ENCODE results near the gene RASGRP3. TPM values are rescaled to one million over a fixed set of nuclear protein-coding genes. Genes with fewer than 3 reads are reported as not detected.
A peak's percentile ranks its signal among the peaks of the same experiment; 100 is the strongest.

Gene RASGRP3
- total RNA-seq, 1 donor from 2014 or later, result 487 TPM

DNA sequence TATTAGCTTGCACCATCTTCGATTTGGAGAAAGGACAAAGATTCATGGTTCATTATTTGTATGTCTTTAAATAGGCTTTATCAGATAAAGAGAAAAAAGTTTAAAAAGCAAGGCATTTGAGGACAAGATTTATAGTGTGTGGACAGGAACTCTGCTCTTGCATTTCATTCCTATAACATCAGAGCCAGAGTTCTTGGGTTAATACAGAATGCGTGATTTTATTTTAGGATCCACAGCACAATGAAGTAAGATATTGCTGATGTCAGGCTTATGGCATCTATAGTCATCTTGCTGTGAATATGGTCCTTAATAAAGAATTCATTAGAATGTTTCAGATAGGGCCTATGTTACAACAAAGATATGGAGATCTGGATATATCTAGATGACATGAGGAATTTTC is 19.7 kb downstream of the RASGRP3 start:
- no peak overlapping the region for H3K4me3 Mint-ChIP-seq (ENCODE audit: unreplicated experiment)
- H3K27me3 Mint-ChIP-seq (ENCODE audit: unreplicated experiment), result peaks cover 17% of the 10 kb centered on the region
- H3K9me3 Mint-ChIP-seq (ENCODE audit: unreplicated experiment), result no peaks in the 10 kb centered on the region
- no peak for DNase-seq (ENCODE audit: low spot score)
- TF ChIP-seq, protein P1, sequence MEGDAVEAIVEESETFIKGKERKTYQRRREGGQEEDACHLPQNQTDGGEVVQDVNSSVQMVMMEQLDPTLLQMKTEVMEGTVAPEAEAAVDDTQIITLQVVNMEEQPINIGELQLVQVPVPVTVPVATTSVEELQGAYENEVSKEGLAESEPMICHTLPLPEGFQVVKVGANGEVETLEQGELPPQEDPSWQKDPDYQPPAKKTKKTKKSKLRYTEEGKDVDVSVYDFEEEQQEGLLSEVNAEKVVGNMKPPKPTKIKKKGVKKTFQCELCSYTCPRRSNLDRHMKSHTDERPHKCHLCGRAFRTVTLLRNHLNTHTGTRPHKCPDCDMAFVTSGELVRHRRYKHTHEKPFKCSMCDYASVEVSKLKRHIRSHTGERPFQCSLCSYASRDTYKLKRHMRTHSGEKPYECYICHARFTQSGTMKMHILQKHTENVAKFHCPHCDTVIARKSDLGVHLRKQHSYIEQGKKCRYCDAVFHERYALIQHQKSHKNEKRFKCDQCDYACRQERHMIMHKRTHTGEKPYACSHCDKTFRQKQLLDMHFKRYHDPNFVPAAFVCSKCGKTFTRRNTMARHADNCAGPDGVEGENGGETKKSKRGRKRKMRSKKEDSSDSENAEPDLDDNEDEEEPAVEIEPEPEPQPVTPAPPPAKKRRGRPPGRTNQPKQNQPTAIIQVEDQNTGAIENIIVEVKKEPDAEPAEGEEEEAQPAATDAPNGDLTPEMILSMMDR (IDR thresholded peaks at IDR 0.05; ENCODE audit: unreplicated experiment), result no peak
- H3K27ac Mint-ChIP-seq (ENCODE audit: unreplicated experiment), result no peak overlapping the region
- H3K4me1 Mint-ChIP-seq (ENCODE audit: unreplicated experiment), result peaks cover 32% of the 10 kb centered on the region
- H3K36me3 Mint-ChIP-seq (ENCODE audit: low read depth, unreplicated experiment), result peaks cover 42% of the 10 kb centered on the region

DNA sequence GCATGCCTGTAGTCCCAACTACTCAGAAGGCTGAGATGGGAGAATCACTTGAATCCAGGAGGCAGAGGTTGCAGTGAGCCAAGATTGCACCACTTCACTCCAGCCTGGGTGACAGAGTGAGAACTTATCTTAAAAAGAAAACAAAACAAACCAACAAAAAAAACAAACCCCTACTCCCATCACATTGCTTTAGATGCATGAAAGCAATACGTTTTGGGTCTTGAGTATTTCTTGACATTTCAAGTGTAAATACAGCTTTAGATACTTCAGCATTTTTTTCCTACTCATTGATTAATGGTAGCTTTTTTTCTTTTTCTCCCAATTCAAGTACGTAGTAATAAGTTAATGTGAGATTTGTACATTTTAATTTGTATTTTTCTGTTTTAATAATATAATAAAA is 20.3 kb downstream of the RASGRP3 start:
- TF ChIP-seq, protein P1 (IDR thresholded peaks at IDR 0.05; ENCODE audit: unreplicated experiment), result no peak
- H3K4me1 Mint-ChIP-seq (ENCODE audit: unreplicated experiment), result peaks cover 35% of the 10 kb centered on the region
- DNase-seq (ENCODE audit: low spot score), result no peak
- peaks cover 45% of the 10 kb centered on the region for H3K36me3 Mint-ChIP-seq (ENCODE audit: low read depth, unreplicated experiment)
- no peak overlapping the region for H3K27ac Mint-ChIP-seq (ENCODE audit: unreplicated experiment)
- no peaks in the 10 kb centered on the region for H3K9me3 Mint-ChIP-seq (ENCODE audit: unreplicated experiment)
- no peak overlapping the region for H3K4me3 Mint-ChIP-seq (ENCODE audit: unreplicated experiment)
- peaks cover 17% of the 10 kb centered on the region for H3K27me3 Mint-ChIP-seq (ENCODE audit: unreplicated experiment)

DNA sequence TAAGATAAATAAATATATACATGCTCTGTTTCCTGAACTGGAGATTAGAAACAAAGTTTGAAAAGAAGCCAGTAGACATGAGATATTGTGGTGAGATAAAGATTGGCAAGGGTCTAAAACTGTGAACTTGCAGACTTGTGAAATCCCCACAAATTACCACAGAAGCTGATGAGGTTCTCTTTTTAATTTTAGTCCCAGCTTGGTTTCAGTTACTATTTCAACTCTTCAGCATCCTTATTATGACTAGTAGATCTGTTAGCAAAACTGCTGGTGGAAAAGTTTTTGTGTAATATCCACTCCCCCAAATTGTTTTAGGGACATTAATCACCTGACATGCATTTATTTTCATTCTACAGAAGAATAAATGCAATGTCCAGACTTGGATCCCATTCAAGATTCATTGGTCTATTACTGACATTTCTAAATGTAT is 20.8 kb downstream of the RASGRP3 start:
- Mint-ChIP-seq H3K9me3 (ENCODE audit: unreplicated experiment) (no peaks in the 10 kb centered on the region), H3K27ac (ENCODE audit: unreplicated experiment) (no peak overlapping the region), H3K4me1 (ENCODE audit: unreplicated experiment) (peaks cover 36% of the 10 kb centered on the region), H3K36me3 (ENCODE audit: low read depth, unreplicated experiment) (peaks cover 46% of the 10 kb centered on the region), H3K27me3 (ENCODE audit: unreplicated experiment) (peaks cover 17% of the 10 kb centered on the region), H3K4me3 (ENCODE audit: unreplicated experiment) (no peak overlapping the region)
- TF ChIP-seq, protein P1 (IDR thresholded peaks at IDR 0.05; ENCODE audit: unreplicated experiment), result no peak
- DNase-seq (ENCODE audit: low spot score), result no peak

DNA sequence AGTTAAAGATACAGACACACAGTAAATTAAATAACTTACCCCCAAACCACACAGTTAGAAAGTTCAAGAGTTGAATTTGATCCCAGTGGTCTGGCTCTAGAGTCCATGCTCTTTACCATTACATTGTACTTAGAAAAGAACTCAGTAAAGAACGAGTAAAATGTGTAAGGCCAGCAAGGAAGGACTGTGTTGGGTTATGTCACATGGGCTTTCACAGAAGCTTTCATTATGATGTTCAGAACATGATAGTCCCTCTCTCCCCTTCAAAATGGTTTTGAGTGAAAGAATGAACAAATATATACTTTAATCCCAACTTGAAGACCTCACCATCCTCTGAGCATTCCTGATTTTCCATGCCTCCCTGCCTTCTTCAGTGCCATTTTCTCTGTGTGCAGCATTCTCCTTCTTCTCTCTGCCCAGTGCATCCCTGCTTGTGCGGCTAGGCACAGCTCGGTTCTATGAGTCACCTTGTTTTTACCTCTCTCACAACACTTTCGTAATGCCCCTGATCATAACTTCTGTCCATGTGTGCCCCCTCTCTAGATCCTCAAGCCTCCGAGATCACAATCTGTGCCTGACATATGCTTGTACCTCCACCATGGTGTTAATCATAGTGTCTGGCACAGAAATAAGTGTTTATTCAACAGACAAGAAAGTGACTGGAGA is 22.0 kb downstream of the RASGRP3 start:
- Mint-ChIP-seq H3K36me3 (ENCODE audit: low read depth, unreplicated experiment) (peaks cover 42% of the 10 kb centered on the region), H3K4me3 (ENCODE audit: unreplicated experiment) (no peak overlapping the region), H3K4me1 (ENCODE audit: unreplicated experiment) (peaks cover 35% of the 10 kb centered on the region), H3K27ac (ENCODE audit: unreplicated experiment) (no peak overlapping the region), H3K9me3 (ENCODE audit: unreplicated experiment) (no peaks in the 10 kb centered on the region), H3K27me3 (ENCODE audit: unreplicated experiment) (peaks cover 15% of the 10 kb centered on the region)
- no peak for DNase-seq (ENCODE audit: low spot score)
- TF ChIP-seq, protein P1 (IDR thresholded peaks at IDR 0.05; ENCODE audit: unreplicated experiment), result no peak

DNA sequence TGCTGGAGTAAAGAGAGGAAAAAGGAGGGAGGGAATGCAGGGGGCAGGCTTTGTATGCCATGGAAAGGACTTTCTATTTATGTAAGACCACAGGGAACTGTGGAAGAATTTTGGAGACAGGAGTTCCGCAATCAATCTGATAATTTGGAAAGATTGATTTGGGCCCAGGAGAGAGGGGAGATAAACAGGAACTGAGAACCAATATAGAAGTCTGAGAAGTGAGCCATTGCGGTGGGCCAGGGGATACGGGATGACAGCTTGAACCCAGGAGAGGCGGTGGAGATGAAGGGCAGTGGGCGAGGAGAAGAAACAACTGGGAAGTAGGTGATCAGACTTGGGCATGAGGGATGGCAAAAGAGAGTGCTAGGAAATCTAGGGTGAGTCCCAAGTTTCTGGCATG is 23.7 kb downstream of the RASGRP3 start:
- TF ChIP-seq, protein P1 (IDR thresholded peaks at IDR 0.05; ENCODE audit: unreplicated experiment), result no peak
- peaks cover 15% of the 10 kb centered on the region for H3K27me3 Mint-ChIP-seq (ENCODE audit: unreplicated experiment)
- DNase-seq (ENCODE audit: low spot score), result no peak
- H3K4me1 Mint-ChIP-seq (ENCODE audit: unreplicated experiment), result peaks cover 34% of the 10 kb centered on the region
- peak overlapping the region; percentile 63 for H3K4me3 Mint-ChIP-seq (ENCODE audit: unreplicated experiment)
- H3K9me3 Mint-ChIP-seq (ENCODE audit: unreplicated experiment), result no peaks in the 10 kb centered on the region
- H3K36me3 Mint-ChIP-seq (ENCODE audit: low read depth, unreplicated experiment), result peaks cover 39% of the 10 kb centered on the region
- H3K27ac Mint-ChIP-seq (ENCODE audit: unreplicated experiment), result peak overlapping the region; percentile 36

All from endothelial cell (in vitro differentiated cells).